HFF-Myc (cell line): Measurements from ENCODE around the gene ALAS1.

ENCODE experiments used
- DNase-seq: peaks from one replicate; pipeline ENCODE4 v3.0.0-alpha.2; 2011; ENCODE audit warnings: low read depth; ENCODE audit errors: extremely low read depth
- H3K4me3 ChIP-seq: replicated peaks from 2 replicates; pipeline ENCODE4 v1.5.1; 2011; ENCODE audit warnings: low read depth, mild to moderate bottlenecking, control low read depth, low read length
- CTCF ChIP-seq: IDR thresholded peaks from 2 replicates; pipeline ENCODE4 v1.5.1; 2012; ENCODE audit warnings: mild to moderate bottlenecking, low read depth, low read length, control low read depth; ENCODE audit errors: missing control alignments

ALAS1 gene

DNA sequence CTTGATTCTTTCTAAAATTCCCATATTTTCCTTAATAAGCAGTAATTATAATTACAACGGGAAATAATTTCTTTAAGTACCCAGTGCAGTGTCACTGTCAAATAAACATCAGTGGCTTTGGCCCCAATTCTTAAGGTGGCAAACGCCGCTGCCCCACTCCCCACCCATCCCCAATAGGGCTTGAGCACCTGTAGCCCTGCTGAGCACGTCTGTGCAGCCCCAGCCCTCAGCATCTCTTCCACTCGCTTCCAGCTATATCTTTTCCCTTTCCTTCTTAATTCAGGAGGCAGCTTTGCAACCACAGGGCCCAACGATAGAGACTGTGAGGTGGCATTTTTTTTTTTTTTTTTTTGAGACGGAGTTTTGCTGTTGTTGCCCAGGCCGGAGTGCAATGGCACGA lies 56.6 kb downstream of the ALAS1 start:
- DNase-seq = no peak
- no peak overlapping the region for H3K4me3 ChIP-seq
- no peak for TF ChIP-seq CTCF

DNA sequence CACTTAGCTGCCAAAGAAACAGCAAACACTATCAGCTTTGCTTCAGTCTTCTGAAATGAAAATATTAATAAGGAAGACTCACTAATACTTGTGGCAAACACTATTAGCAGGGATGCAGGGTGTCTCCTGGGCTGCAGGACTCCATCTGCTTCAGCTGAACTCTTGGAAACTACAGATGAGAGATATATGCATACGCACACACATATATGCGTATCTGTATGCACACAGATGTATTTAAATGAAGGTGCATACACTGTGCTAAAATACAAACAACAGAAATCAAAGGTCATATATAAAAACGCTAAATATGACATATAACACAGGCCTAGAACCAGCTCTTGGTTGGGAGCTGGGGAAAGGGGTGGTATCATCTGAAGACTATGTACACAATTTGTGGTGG lies 58.2 kb downstream of the ALAS1 start:
- DNase-seq = no peak
- no peak for TF ChIP-seq CTCF
- no peak overlapping the region for H3K4me3 ChIP-seq

GRCh38 chr3:52256622-52257021 lies 58.7 kb downstream of the ALAS1 start:
- no peak overlapping the region for H3K4me3 ChIP-seq
- no peak for TF ChIP-seq CTCF
- DNase-seq = no peak

DNA sequence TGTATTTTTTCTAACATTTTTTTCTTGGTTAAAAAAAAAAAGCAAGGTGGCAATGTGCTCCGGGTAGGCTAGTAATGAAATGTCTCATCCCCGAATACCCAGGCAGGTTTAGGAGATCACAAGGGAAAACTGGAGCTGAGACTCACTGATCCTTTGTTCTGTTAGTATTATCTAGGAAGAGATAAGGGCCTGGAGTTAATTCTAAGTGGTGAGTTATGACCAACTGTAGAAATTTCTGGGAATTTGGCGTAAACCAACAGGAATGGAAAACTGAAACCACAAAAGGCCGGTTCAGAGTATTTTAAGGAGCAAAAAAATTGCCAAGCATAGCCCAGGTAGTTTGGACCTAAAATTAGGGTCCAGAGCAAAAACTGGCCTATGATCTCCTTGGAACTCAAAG lies 60.0 kb downstream of the ALAS1 start:
- no peak for DNase-seq
- TF ChIP-seq CTCF = no peak
- H3K4me3 ChIP-seq = no peak overlapping the region

DNA sequence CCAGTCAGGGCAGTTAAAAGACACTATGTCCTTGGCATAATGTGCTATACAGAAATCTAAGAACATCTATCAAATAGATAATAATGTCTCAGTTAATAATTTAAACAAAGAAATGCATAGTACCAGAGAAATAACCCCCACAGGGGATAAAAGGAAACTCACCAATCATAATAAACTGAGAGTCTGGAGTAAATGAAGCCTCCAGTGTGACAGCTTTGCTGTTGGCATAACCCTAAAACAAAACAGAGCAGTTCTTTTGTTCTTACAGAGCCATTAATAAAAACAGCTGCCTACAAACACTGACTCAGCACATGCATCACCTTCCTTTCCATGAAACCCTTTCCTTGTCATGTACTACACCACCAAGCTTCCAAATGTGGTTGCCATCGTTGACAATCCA lies 61.1 kb downstream of the ALAS1 start:
- no peak for DNase-seq
- H3K4me3 ChIP-seq = no peak overlapping the region
- no peak for TF ChIP-seq CTCF

- H3K4me3 ChIP-seq = no peak overlapping the region
- no peak for TF ChIP-seq CTCF
Measured at GRCh38 chr3:52259448-52259847, 61.5 kb downstream of the ALAS1 start.

GRCh38 chr3:52262447-52262846 lies 64.5 kb downstream of the ALAS1 start:
- no peak overlapping the region for H3K4me3 ChIP-seq
- DNase-seq = no peak
- TF ChIP-seq CTCF = no peak

More at GRCh38 chr3:52259448-52259847, 61.5 kb downstream of the ALAS1 start:
- no peak for DNase-seq
